Panc1 (cell line): ENCODE measurements around the gene TENT5C. TPM values are rescaled to one million over a fixed set of nuclear protein-coding genes. Genes with fewer than 3 reads are reported as not detected.

Source experiments
- ATAC-seq: fragments of 200-7000 bp; cut with Tn5 transposase; 2 replicates; pipeline ENCODE4 v1.9.1; 2020; ENCODE audit warnings: mild to moderate bottlenecking, moderate library complexity
- BruUV-seq: library from RNA; stranded (reverse); fragments of 400-500 nt; replicated peaks from 2 replicates; lab custom pipeline; 2021; lab: Mats Ljungman, UMichigan
- CTCF ChIA-PET: fragments of 300-600 bp; sonication (Branson Sonifier 250); formaldehyde crosslinking; loops from one replicate; lab custom pipeline; 2022; ENCODE audit warnings: antibody characterized with exemption; lab: Charles Lee
- POLR2A ChIA-PET: fragments of 300-600 bp; sonication (Branson Sonifier 250); formaldehyde crosslinking; loops from one replicate; lab custom pipeline; 2022; ENCODE audit warnings: antibody characterized with exemption; lab: Charles Lee
- DNase-seq: peaks from one replicate; pipeline ENCODE4 v3.0.0-alpha.2; 2010; ENCODE audit warnings: low read depth, low spot score
- H3K27ac ChIP-seq: 2 replicates; pipeline ENCODE4 v1.5.1; 2011; ENCODE audit warnings: mild to moderate bottlenecking, low read length, inconsistent platforms
- H3K27me3 ChIP-seq: fragments of 200-500 bp; sonication (Bioruptor generic); 2 replicates; pipeline ENCODE4 v1.6.0; 2014; ENCODE audit warnings: low read length, inconsistent platforms; ENCODE audit not compliant: control insufficient read depth, insufficient read depth
- H3K36me3 ChIP-seq: fragments of 200-500 bp; sonication (Bioruptor generic); 2 replicates; pipeline ENCODE4 v1.5.1; 2014; ENCODE audit warnings: inconsistent platforms, mild to moderate bottlenecking, low read length, moderate library complexity; ENCODE audit not compliant: control insufficient read depth, insufficient read depth
- H3K4me1 ChIP-seq: 2 replicates; pipeline ENCODE4 v1.5.1; 2011; ENCODE audit warnings: inconsistent platforms, mild to moderate bottlenecking, low read length, moderate library complexity; ENCODE audit not compliant: control insufficient read depth, insufficient read depth
- H3K4me3 ChIP-seq, 2 experiments: 2 replicates each; pipeline ENCODE4 v1.5.1; 2011 to 2012; ENCODE audit warnings: low read depth in 2 of 2, low read length in 2 of 2, mild to moderate bottlenecking in 2 of 2, inconsistent platforms in 1 of 2, moderate library complexity in 1 of 2
- H3K9me3 ChIP-seq: fragments of 200-500 bp; sonication (Bioruptor generic); 2 replicates; pipeline ENCODE4 v1.5.1; 2014; ENCODE audit warnings: low read depth, mild to moderate bottlenecking, inconsistent platforms, low read length, moderate library complexity; ENCODE audit not compliant: control insufficient read depth, insufficient read depth
- POLR2AphosphoS5 ChIP-seq: IDR thresholded peaks from 2 replicates; pipeline ENCODE4 v1.6.1; 2012; ENCODE audit warnings: mild to moderate bottlenecking, low read depth, low read length, moderate library complexity
- REST ChIP-seq, 2 experiments: IDR thresholded peaks; 2 replicates each; pipeline ENCODE4 v1.6.1; 2011 to 2012; ENCODE audit warnings: low read depth in 2 of 2, control low read depth in 1 of 2, low read length in 1 of 2, mild to moderate bottlenecking in 1 of 2, moderate library complexity in 1 of 2; ENCODE audit not compliant: insufficient read depth in 1 of 2
- SIN3A ChIP-seq: IDR thresholded peaks from 2 replicates; pipeline ENCODE4 v1.6.1; 2012; ENCODE audit warnings: low read depth, mild to moderate bottlenecking, low read length, moderate library complexity, borderline replicate concordance; ENCODE audit not compliant: insufficient read depth
- TCF7L2 ChIP-seq: IDR thresholded peaks from 2 replicates; pipeline ENCODE4 v1.6.1; 2011; ENCODE audit warnings: mild to moderate bottlenecking, low read depth, low read length, inconsistent platforms
- in situ Hi-C: cut with HindIII; loops from 2 replicates; pipeline ENCODE4 v1.10.0; 2016; ENCODE audit warnings: low sequenced_read_pairs, low pct_unique_long_range_greater_than_20kb
- intact Hi-C: fragments of 100-400 bp; cut with micrococcal nuclease; formaldehyde crosslinking; loops from one replicate; pipeline ENCODE4 v1.10.0; 2022; ENCODE audit not compliant: unreplicated experiment
- total RNA-seq: library from RNA; stranded (reverse); gene quantifications from one replicate; pipeline ENCODE4 v1.2.1, GENCODE V29; 2021; ENCODE audit not compliant: unreplicated experiment
- TF ChIP-seq, protein P1 (sequence below): fragments of 450-650 bp; IDR thresholded peaks from 2 replicates; pipeline ENCODE4 v1.5.1; 2017; ENCODE audit warnings: mild to moderate bottlenecking

TENT5C gene
- total RNA-seq, 1 experiment from 2014 or later, result 8.9 TPM

DNA sequence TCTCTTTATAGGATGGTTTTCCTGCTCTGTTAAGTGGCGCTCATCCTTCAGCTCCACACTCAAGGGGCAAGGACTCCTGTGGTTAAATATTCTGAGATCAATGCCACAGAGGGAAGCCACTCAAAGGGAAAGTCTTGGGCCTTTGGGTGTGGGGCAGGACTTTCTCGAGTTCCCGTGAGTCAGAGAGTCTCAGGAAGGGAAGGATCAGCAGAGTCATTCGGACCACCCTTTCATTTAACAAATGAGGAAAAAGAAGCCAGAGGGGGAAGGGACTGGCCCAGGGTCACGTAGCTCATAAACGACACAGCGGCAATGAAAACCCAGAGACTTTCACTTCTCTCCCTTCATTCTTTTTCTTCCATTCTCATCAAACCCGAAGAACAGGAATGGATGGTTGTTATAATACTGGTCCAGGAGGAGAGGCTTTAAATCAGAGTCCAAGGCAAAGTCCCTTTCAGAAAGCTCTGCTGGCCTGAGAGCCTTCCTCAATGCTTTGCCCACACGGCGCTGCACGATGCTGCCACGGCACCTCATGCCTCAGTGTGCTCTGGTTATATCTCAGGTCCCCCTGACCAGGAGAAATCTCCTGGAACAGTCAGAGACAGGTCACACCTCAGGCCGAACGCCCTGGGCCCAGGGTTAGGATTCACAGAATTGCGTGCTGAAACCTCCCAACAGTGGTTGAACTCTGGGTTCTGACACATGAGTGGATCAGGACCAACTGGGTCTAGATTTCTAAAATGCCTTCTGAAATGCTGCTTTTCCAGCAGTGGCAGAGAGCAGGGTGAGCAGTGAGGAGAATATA lies 65.3 kb downstream of the TENT5C start:
- H3K36me3 ChIP-seq, result no peaks in the 10 kb centered on the region
- intact Hi-C loops, result loop anchor here (10.0 kb wide), 1 partner anchor 136 kb away; no protein-coding TSS in a partner anchor
- in situ Hi-C loops, result no loop called here
- peaks cover 3% of the 10 kb centered on the region; the same call in 1 of the 2 replicates for H3K4me1 ChIP-seq
- H3K4me3 ChIP-seq, result peak overlapping the region in 1 of 2 experiments; percentile 7; a peak in 1 of 4 replicates
- TF ChIP-seq REST (IDR thresholded peaks at IDR 0.05; ENCODE audit: insufficient read depth in 1 of 2, low read depth in 2 of 2, low read length in 1 of 2) (no peak), SIN3A (no peak), POLR2AphosphoS5 (no peak), TCF7L2 (no peak)
- TF ChIP-seq, protein P1, sequence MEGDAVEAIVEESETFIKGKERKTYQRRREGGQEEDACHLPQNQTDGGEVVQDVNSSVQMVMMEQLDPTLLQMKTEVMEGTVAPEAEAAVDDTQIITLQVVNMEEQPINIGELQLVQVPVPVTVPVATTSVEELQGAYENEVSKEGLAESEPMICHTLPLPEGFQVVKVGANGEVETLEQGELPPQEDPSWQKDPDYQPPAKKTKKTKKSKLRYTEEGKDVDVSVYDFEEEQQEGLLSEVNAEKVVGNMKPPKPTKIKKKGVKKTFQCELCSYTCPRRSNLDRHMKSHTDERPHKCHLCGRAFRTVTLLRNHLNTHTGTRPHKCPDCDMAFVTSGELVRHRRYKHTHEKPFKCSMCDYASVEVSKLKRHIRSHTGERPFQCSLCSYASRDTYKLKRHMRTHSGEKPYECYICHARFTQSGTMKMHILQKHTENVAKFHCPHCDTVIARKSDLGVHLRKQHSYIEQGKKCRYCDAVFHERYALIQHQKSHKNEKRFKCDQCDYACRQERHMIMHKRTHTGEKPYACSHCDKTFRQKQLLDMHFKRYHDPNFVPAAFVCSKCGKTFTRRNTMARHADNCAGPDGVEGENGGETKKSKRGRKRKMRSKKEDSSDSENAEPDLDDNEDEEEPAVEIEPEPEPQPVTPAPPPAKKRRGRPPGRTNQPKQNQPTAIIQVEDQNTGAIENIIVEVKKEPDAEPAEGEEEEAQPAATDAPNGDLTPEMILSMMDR, result no peak
- H3K27ac ChIP-seq, result peak overlapping the region; percentile 51; the same call in 1 of the 2 replicates
- POLR2A ChIA-PET, result no interaction called here
- no peak for DNase-seq
- no peaks in the 10 kb centered on the region for H3K27me3 ChIP-seq
- no peak for ATAC-seq
- BruUV-seq, result no TSS peak
- H3K9me3 ChIP-seq, result no peaks in the 10 kb centered on the region
- CTCF ChIA-PET, result no interaction called here

DNA sequence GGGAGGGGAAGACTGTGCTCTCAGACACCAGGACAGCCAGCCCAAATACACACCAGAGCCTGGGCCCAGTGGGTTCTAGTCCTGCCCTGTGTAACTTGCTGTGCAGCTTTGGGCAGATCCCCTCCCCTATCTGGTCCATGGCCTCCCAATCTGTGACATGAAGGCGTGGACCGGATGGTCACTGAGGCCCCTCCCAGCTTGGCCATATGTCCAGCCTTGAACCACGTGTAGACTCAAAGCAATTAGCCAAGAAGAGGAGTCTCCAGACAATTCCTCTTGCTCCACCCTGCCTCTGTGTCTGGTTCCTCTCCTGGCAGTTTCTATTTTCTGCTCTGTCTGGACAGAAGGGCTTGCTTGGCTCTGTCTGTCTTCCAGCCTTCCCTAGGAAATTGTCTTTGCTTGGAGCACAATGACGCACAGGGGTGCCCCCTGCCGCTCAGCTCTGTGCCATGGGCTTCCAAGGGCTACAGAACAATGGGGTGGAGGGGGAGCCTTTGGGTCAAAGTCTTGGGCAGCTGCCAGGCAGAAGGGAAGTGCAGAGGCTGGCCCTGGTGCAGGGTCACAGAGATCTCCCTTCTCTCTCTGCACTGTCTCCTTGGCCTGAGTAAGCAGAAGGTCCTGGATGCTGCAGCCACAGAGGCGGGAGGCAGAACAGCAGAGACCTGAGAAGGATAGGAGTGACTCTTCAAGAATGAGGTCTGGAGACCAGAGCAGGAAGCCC lies 66.1 kb downstream of the TENT5C start:
- Histone ChIP-seq H3K4me1 (peaks cover 3% of the 10 kb centered on the region; the same call in 1 of the 2 replicates), H3K36me3 (no peaks in the 10 kb centered on the region), H3K4me3 (no peak overlapping the region), H3K27ac (no peak overlapping the region; the same call in 1 of the 2 replicates), H3K9me3 (no peaks in the 10 kb centered on the region), H3K27me3 (no peaks in the 10 kb centered on the region)
- TF ChIP-seq REST (IDR thresholded peaks at IDR 0.05; ENCODE audit: insufficient read depth in 1 of 2, low read depth in 2 of 2, low read length in 1 of 2) (no peak), SIN3A (no peak), TCF7L2 (no peak), POLR2AphosphoS5 (no peak)
- TF ChIP-seq, protein P1, result peak; percentile 39; the same call in 1 of the 2 replicates
- CTCF ChIA-PET, result no interaction called here
- in situ Hi-C loops (no loop called here), intact Hi-C loops (loop anchor here (10.0 kb wide), 1 partner anchor 137 kb away; no protein-coding TSS in a partner anchor)
- ATAC-seq, result peak; percentile 81
- DNase-seq, result no peak
- POLR2A ChIA-PET, result no interaction called here
- BruUV-seq, result no TSS peak
